AML-193 (cell line): ENCODE measurements around the gene GHR.

Experiments
- DNase-seq, 2 experiments: peaks; one replicate each; lab custom pipeline; 2025; lab: John Stamatoyannopoulos, UW

The GHR gene

DNA sequence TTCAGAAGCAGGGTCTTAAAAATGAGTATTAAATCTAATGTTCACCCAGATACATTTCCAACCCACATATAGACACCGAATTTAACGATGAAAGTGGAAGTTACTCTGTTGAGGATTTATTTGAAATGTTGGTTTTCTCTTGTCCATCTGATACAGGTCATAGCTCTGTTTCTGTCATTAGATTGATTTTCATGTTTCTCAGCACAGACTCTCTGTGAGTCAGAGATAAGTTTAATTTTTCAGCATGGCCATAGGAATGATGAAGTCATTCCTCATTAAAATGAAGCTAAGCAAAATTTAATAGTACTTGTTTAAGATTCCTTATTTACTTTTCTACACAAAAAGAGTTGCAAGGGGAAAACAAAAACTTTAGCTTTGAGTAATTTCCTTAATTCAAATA, 38.8 kb downstream of the GHR start:
- DNase-seq = no peak

GRCh38 chr5:42467572-42467971, 44.3 kb downstream of the GHR start:
- DNase-seq = no peak

- DNase-seq = no peak
Measured at GRCh38 chr5:42467981-42468524, 44.8 kb downstream of the GHR start.

- DNase-seq = no peak
Measured at GRCh38 chr5:42483472-42484154, 60.4 kb downstream of the GHR start.

- DNase-seq = no peak
Measured at GRCh38 chr5:42487077-42487476, 63.8 kb downstream of the GHR start.

DNA sequence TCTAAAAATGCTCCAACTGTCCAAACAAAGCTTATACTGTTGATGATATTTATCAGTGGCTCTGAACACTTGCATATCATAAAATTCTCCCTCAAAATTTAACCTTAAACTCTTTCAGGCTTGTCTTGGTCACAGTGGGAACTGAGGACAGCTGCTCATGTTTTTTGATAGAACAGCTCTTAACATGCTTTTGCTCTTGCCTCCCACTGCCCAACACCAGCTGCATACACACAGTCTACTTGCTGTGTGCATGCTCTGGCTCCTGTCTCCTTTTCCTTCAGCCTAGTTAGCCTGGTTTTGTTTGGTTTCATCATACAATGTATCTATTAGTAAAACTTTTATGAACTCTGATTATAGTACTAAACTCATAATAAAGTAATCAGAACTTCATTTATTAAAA, 64.6 kb downstream of the GHR start:
- DNase-seq = no peak

DNA sequence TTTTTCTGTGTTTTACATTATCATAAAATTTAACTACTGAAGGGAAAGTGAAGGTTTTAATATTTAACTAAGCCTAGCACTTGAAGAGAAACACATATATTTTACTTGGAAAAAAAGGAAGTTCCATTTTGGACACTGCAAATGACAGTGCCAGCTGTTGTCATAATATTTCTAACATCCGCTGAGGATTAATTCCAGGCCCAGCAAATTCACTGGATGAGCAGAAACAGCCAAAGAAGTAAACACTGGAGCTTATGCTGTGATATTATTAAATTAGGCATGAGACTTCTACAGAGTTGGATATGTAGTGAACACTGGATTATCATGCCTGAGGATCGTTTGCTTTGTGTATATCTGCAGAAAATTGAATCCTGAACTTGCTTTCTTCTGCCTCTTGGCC, 67.6 kb downstream of the GHR start:
- DNase-seq = no peak

- DNase-seq = no peak
Measured at GRCh38 chr5:42491699-42492098, 68.5 kb downstream of the GHR start.

DNA sequence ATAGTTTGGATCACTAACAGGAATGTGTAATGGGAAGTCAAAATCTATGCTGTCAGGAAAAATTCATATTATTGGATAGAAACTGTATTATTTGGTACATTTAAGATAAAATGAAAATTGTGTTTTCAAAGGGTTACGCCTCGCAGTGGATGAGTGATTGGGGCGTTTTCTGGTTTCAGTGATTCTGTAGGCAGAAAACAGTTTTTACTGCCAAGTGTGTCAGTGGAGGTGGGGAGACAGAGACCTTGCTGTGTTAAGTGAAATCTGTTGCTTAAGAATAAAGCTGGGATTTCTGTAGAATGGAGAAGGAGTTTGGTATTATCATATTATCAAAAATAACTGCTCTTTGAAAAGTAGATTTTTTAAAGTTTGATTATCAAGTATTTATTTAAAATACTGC, 69.7 kb downstream of the GHR start:
- no peak for DNase-seq

DNA sequence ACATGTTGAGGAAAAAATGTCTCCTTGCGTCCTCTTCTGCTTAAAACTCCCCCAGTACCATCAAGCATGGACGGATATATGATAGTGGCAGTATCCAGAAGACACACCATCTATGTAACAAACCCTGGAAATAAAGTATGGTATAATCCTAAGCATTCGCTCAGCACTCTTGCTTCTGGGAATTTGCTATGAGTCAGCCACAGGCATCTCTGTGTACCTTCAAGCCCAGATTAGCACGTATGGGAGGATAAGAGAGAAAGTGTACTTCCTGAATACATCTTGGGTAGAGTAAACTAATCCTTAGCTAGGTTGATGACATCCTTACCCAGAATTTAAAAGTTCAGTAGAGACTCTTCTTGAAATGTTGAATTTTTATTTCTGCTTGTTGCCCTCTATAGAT, 71.2 kb downstream of the GHR start:
- DNase-seq = no peak

GRCh38 chr5:42495914-42496313, 72.7 kb downstream of the GHR start:
- DNase-seq = no peak

- no peak for DNase-seq
Measured at GRCh38 chr5:42496397-42497156, 73.3 kb downstream of the GHR start.

DNA sequence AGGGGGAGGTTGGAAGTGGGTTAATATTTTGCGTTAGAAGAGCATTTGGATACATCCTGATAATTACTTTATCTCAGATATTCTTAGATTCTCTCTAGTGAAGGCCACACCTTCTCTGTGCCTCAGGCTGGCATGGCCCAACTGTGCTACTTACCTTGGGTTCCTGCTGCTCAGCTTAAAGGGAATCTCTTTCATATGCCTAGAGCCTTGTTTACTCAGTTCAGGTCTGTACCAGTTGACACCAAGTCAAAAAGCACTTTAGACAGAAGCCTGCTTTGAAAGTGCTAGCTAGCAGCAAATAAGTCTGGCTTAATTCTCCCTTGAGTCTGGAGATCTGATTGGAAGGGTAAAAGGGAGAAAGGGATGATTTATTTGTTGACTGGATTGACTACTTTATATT, 74.8 kb downstream of the GHR start:
- no peak for DNase-seq

DNA sequence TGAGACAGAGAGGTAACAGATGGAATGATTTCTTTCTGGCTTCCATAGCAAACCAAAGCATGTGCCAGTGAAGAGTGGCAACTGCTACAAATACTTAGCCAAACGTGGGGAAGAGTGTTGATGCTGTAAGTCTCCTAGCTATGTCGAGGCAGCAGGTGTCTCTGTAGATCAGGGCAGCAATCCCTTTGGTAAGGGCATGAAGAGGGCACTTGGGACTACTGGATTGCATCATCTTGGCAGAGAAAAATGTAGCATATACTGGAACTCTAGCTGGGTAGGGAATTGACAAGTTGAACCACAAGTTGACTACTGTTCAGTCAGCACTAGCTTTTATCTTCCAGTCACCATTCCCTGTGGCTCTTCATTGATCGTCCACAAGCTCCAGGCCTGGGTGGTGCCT, 75.8 kb downstream of the GHR start:
- no peak for DNase-seq

- no peak for DNase-seq
Measured at GRCh38 chr5:42500003-42500599, 76.9 kb downstream of the GHR start.

- no peak for DNase-seq
Measured at GRCh38 chr5:42502613-42503470, 79.6 kb downstream of the GHR start.

GRCh38 chr5:42506662-42507061, 83.4 kb downstream of the GHR start:
- DNase-seq = no peak

- no peak for DNase-seq
Measured at GRCh38 chr5:42507451-42508097, 84.3 kb downstream of the GHR start.

DNA sequence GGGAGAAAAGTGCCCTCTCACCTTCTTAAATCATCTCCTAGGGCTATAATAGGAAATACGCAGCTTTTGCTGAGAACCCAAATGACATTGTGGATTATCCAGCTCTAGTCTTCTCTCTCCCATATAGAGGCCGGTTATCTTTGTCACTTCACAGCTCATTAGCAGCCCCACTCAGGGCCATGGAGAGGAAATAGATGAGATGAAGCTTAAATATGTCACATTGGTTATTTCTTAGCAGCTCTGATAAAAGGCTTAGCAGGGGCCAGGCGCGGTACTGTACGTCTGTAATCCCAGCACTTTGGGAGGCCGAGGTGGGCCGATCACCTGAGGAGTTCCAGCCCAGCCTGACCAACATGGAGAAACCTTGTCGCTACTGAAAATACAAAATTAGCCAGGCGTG, 90.0 kb downstream of the GHR start:
- DNase-seq = no peak

DNA sequence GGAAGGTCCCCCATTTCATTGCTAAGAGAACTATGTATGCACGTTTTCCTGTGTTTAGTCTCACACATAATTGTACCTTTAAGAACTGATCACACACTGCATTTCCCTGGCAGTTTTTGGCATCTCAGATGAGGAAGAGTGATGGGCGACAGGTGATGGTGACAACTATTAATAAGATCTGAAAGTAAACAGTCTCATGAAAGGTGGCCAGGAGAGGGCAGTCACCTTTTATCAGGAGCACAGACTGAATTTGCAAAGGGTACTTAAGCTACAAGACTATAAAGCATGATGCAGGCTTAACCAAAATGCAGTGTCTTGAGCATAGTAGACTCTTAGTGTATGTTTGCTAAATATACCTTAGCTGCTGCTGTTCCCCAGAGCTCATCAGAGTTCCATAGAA, 91.5 kb downstream of the GHR start:
- no peak for DNase-seq

DNA sequence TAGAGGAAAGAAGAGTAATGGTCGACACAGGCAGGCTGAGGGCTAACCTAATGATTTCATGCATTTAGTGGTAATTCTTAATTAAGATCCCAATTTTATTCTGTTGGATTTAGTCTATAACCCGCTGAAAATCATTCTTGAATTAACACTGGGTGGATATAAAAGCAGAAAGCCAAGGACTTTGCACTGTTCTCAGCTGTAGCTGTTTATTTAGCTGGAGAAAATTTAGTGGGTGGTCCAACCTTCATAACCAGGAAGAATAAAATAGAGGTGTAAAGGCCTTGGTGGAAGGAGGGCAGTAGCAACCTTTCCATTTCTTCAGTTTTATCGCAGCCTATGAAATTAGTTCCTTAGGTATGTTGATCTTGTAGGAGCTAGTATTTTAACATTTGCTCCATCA, 92.3 kb downstream of the GHR start:
- no peak for DNase-seq
